Stimulated activated CD8-positive, alpha-beta memory T cell treated with anti-CD3 and anti-CD28 coated beads, Interleukin-7, amount 100 ng/mL, for 1 hour (primary cell): ENCODE results near the gene HSF4.

ENCODE experiments used
- DNase-seq, 2 donors: peaks; one replicate each; pipeline ENCODE4 v3.0.0-alpha.2; 2020; ENCODE audit warnings: low read depth in 2 of 2

The HSF4 gene

GRCh38 chr16:67200491-67200890, 35.9 kb downstream of the HSF4 start:
- no peak for DNase-seq

- DNase-seq: no peak
Measured at GRCh38 chr16:67201411-67202345, 37.1 kb downstream of the HSF4 start.

GRCh38 chr16:67202426-67202825, 37.9 kb downstream of the HSF4 start:
- DNase-seq: no peak

GRCh38 chr16:67202956-67203493, 38.5 kb downstream of the HSF4 start:
- DNase-seq: no peak

- no peak for DNase-seq
Measured at GRCh38 chr16:67204076-67204475, 39.5 kb downstream of the HSF4 start.

- no peak for DNase-seq
Measured at GRCh38 chr16:67206129-67206837, 41.7 kb downstream of the HSF4 start.

GRCh38 chr16:67206838-67207248, 42.3 kb downstream of the HSF4 start:
- no peak for DNase-seq

GRCh38 chr16:67207249-67208091, 42.9 kb downstream of the HSF4 start:
- DNase-seq: no peak

GRCh38 chr16:67208154-67208896, 43.8 kb downstream of the HSF4 start:
- DNase-seq: no peak

GRCh38 chr16:67209565-67209964, 45.0 kb downstream of the HSF4 start:
- DNase-seq: no peak

- DNase-seq: no peak
Measured at GRCh38 chr16:67210069-67210937, 45.8 kb downstream of the HSF4 start.

GRCh38 chr16:67211674-67212073, 47.1 kb downstream of the HSF4 start:
- DNase-seq: no peak

- DNase-seq: no peak
Measured at GRCh38 chr16:67212766-67213165, 48.2 kb downstream of the HSF4 start.

- DNase-seq: no peak
Measured at GRCh38 chr16:67213197-67214019, 48.9 kb downstream of the HSF4 start.

- no peak for DNase-seq
Measured at GRCh38 chr16:67215706-67216105, 51.2 kb downstream of the HSF4 start.

GRCh38 chr16:67216612-67217490, 52.3 kb downstream of the HSF4 start:
- no peak for DNase-seq
